Stomach (tissue), 9 donors: ENCODE results near the gene TMEM165. TPM values are rescaled to one million over a fixed set of nuclear protein-coding genes. Genes with fewer than 3 reads are reported as not detected.

ENCODE experiments used
- DNase-seq, 2 donors: peaks; one replicate each; pipeline versions ENCODE4 v3.0.0 to v3.0.0-alpha.2; 2013 to 2019
- H3K27ac ChIP-seq, 5 donors: fragments of 200-600 bp in 4 of 5; sonication (generic) in 4 of 5; one replicate each; pipeline ENCODE4 v1.5.1; 2013 to 2019; ENCODE audit warnings: mild to moderate bottlenecking in 1 of 5, moderate library complexity in 1 of 5
- H3K27me3 ChIP-seq, 3 donors: fragments of 200-600 bp; sonication (generic); one replicate each; pipeline ENCODE4 v1.5.1; 2017 to 2019; ENCODE audit warnings: mixed run types in 1 of 3
- H3K36me3 ChIP-seq, 4 donors: fragments of 200-600 bp; sonication (generic); 1 replicate in 3 of 4; 2 replicates in 1 of 4; pipeline ENCODE4 v1.5.1; 2016 to 2019
- H3K4me1 ChIP-seq, 4 donors: fragments of 200-600 bp; sonication (generic); one replicate each; pipeline ENCODE4 v1.5.1; 2016 to 2019
- H3K4me3 ChIP-seq, 4 donors: fragments of 200-600 bp; sonication (generic) in 3 of 4; one replicate each; pipeline ENCODE4 v1.5.1; 2016 to 2019; ENCODE audit warnings: mild to moderate bottlenecking in 1 of 4
- H3K9me3 ChIP-seq, 4 donors: fragments of 200-600 bp; sonication (generic); one replicate each; pipeline ENCODE4 v1.5.1; 2016 to 2019
- EP300 ChIP-seq: sonication (generic); formaldehyde crosslinking; IDR thresholded peaks from one replicate; pipeline ENCODE4 v1.6.1; 2017; ENCODE audit warnings: antibody characterized with exemption
- POLR2A ChIP-seq, 4 donors: fragments of 450-650 bp; IDR thresholded peaks; one replicate each; pipeline ENCODE4 v1.6.1; 2016; ENCODE audit warnings: antibody characterized with exemption in 4 of 4, control low read depth in 2 of 4, mild to moderate bottlenecking in 1 of 4, moderate library complexity in 1 of 4
- POLR2AphosphoS5 ChIP-seq, 3 donors: sonication (generic); formaldehyde crosslinking; IDR thresholded peaks; one replicate each; pipeline ENCODE4 v1.6.1; 2016; ENCODE audit warnings: antibody characterized with exemption in 3 of 3
- WGBS, 5 donors: extraction: QIAGEN DNeasy Blood & Tissue Kit in 3 of 5; methylation state at CpG; one replicate each; pipeline versions ENCODE4 v1.1.5 to v1.1.7; 2013 to 2018; 5-methylcytosine and 5-hydroxymethylcytosine counted together
- intact Hi-C: fragments of 100-400 bp; cut with DNase I; formaldehyde crosslinking; loops from one replicate; pipeline ENCODE4 v1.15.1; 2023; ENCODE audit warnings: low total_unique reads
- polyA plus RNA-seq, 3 donors: library from polyadenylated mRNA; stranded (reverse); fragments of 200-250 nt; gene quantifications; one replicate each; pipeline ENCODE4 v1.2.3, GENCODE V29; 2013
- total RNA-seq, 5 donors: library from RNA; depleted of rRNA; stranded (reverse); fragments of >200 nt; gene quantifications; one replicate each; pipeline versions ENCODE4 v1.1.0 to v1.2.3, GENCODE V29; 2014 to 2016
- TF ChIP-seq, protein P1 (sequence below), 7 experiments: fragments of 450-650 bp in 4 of 7; fragments of 200-600 bp in 3 of 7; sonication (generic) in 3 of 7; IDR thresholded peaks; one replicate each; pipeline ENCODE4 v1.5.1; 2016 to 2019; ENCODE audit warnings: antibody characterized with exemption in 7 of 7, control low read depth in 2 of 7, mild to moderate bottlenecking in 1 of 7
- donor health status: healthy with polysubstance abuse.
- donor health status: Bipolar disorder and iron deficiency.
- donor health status: healthy.

TMEM165 gene
- total and polyA plus RNA-seq, 8 donors = 21.6 to 365 (median 107) TPM

DNA sequence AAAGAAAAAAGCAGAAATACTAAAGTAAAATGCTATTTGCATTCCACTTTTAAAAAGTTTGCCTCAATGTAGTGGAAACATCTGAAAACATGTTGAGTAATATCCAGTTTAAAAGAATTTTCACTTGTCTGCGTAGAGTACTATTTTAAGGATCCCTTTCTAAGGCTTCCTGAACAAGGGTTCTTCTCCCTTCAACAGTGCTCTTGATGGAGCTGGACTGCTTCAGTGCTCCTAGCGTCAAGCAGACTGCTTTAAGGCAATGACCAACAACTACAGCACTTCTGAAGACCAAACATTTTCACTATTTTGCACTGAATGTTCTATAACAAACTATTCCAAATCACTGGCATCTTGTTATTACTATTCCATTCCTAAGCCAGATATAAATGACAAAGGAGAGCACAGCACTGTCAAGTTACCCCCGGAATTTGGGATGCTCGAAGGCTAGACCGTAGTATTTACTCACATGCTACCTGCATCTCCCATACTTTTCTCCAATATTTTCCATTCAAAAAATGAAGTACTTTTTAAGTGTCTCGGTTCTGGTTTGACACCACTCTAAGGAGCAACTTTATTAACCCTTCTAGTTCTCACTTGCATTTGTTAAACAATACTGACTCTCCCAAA lies 36.1 kb downstream of the TMEM165 start:
- H3K9me3 ChIP-seq = no peaks in the 10 kb centered on the region
- intact Hi-C loops = no loop called here
- WGBS, 5 donors = 70 to 89% (median 75%) methylated on average over 6 of the region's 6 CpGs
- H3K27me3 ChIP-seq = no peaks in the 10 kb centered on the region
- TF ChIP-seq EP300 (no peak), POLR2A (IDR thresholded peaks at IDR 0.05) (no peak)
- no peak overlapping the region for H3K4me3 ChIP-seq
- no peak overlapping the region for H3K27ac ChIP-seq
- peaks cover 18 to 98% (median 76%) of the 10 kb centered on the region in 4 donors for H3K36me3 ChIP-seq
- DNase-seq = no peak
- H3K4me1 ChIP-seq = peaks cover 0 to 13% (median 2%) of the 10 kb centered on the region in 4 donors

DNA sequence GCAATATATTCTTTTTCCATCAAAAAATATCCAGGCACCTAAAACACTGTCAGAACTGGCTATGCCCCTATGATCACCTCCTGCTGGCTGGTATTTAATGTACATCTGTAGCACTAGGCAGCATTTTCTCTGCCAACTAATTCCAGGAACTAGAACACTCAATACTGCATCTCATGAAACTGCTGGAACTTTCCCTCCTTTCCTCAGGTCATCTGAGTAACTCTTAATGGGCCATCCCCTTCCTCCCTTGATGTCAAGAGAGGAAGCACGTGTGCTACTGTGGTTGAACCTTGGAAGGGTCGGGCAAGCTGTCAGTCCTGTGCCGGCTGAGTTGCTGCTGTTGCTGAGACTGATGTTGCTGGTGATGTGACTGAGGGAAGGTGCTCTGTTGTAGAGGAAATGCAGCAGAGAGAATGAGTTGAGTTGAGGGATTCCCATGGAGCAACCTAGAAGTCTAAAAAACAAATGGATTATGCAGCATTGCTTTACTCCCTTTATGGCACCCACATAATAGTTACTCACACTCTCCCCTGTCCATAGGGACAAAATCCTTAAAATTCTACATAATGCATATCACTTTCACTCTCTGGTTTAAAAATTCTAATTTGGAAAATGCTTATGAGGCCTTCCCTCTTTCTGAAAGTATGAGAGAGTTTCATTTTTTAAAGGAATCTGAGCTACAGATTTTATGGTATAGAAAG lies 39.5 kb downstream of the TMEM165 start:
- Histone ChIP-seq H3K27ac (peak overlapping the region in 2 of 5 donors; percentile 5 to 21), H3K36me3 (peaks cover 9 to 76% (median 60%) of the 10 kb centered on the region in 4 donors), H3K4me3 (no peak overlapping the region), H3K4me1 (peaks cover 7 to 37% (median 14%) of the 10 kb centered on the region in 4 donors), H3K9me3 (no peaks in the 10 kb centered on the region), H3K27me3 (no peaks in the 10 kb centered on the region)
- intact Hi-C loops = no loop called here
- TF ChIP-seq, protein P1, sequence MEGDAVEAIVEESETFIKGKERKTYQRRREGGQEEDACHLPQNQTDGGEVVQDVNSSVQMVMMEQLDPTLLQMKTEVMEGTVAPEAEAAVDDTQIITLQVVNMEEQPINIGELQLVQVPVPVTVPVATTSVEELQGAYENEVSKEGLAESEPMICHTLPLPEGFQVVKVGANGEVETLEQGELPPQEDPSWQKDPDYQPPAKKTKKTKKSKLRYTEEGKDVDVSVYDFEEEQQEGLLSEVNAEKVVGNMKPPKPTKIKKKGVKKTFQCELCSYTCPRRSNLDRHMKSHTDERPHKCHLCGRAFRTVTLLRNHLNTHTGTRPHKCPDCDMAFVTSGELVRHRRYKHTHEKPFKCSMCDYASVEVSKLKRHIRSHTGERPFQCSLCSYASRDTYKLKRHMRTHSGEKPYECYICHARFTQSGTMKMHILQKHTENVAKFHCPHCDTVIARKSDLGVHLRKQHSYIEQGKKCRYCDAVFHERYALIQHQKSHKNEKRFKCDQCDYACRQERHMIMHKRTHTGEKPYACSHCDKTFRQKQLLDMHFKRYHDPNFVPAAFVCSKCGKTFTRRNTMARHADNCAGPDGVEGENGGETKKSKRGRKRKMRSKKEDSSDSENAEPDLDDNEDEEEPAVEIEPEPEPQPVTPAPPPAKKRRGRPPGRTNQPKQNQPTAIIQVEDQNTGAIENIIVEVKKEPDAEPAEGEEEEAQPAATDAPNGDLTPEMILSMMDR (IDR thresholded peaks at IDR 0.05) = no peak
- TF ChIP-seq POLR2A (IDR thresholded peaks at IDR 0.05) (no peak), POLR2AphosphoS5 (IDR thresholded peaks at IDR 0.05) (peak in 1 of 3 donors; percentile 14), EP300 (no peak)
- DNase-seq = peak in 1 of 2 donors; percentile 26
- 48 to 78% (median 61%) methylated on average over 3 of the region's 3 CpGs for WGBS, 5 donors

DNA sequence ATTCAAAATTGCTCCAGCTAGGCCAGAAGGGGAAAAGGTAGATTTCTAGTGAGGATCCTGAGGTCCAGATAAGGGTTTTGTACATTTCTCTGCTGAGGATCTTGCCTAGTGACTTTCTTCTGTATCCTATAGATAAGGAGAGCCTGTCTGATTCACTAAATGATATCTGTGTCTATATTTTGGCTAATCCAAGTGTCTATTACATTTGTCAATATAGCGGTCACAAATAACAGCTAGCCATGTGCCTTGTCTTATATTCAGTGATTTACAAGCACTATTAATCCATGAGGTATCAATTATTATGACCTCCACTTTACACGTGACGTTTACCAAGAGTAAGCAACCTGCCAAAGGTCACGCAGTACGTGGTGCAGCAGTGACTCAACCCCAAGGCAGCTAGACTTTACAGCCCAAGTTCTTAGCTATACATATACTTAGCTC lies 41.6 kb downstream of the TMEM165 start:
- Histone ChIP-seq H3K27me3 (no peaks in the 10 kb centered on the region), H3K9me3 (no peaks in the 10 kb centered on the region), H3K27ac (peak overlapping the region; percentile 49 to 79 (median 69)), H3K4me3 (no peak overlapping the region), H3K4me1 (peaks cover 7 to 37% (median 14%) of the 10 kb centered on the region in 4 donors), H3K36me3 (peaks cover 3 to 73% (median 65%) of the 10 kb centered on the region in 4 donors)
- WGBS, 5 donors = 44 to 57% (median 48%) methylated on average over 5 of the region's 5 CpGs
- intact Hi-C loops = no loop called here
- TF ChIP-seq, protein P1 (IDR thresholded peaks at IDR 0.05) = no peak
- TF ChIP-seq POLR2A (IDR thresholded peaks at IDR 0.05) = no peak
- peak in 1 of 3 donors; percentile 38 for TF ChIP-seq POLR2AphosphoS5 (IDR thresholded peaks at IDR 0.05)
- DNase-seq = peak; percentile 33 to 73

DNA sequence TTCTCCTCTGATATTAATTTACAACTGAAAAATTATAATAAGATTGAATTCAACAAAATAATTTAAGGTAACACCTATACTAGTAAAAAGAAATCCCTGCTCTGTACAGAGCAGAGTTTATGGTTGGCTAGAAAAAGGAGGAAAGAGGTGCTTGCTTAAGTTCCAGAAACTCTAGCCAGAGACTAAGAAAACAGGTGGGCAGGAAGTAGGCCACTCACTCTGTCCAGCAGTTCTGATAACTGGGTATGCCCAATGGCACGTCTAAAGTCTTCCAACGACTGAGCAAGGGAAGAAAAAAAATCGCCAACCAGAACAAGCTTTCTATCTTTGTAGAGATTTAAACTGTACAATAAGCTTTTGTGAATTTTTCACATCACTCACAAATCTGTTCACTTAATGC lies 42.1 kb downstream of the TMEM165 start:
- no peak for DNase-seq
- Histone ChIP-seq H3K27ac (peak overlapping the region; percentile 68 to 86 (median 77)), H3K36me3 (peaks cover 4 to 73% (median 65%) of the 10 kb centered on the region in 4 donors), H3K4me3 (no peak overlapping the region), H3K4me1 (peaks cover 7 to 37% (median 14%) of the 10 kb centered on the region in 4 donors), H3K27me3 (no peaks in the 10 kb centered on the region), H3K9me3 (no peaks in the 10 kb centered on the region)
- WGBS, 5 donors = 37 to 63% (median 55%) methylated on average over 3 of the region's 3 CpGs
- intact Hi-C loops = no loop called here
- TF ChIP-seq POLR2AphosphoS5 (IDR thresholded peaks at IDR 0.05) (no peak), EP300 (no peak), POLR2A (IDR thresholded peaks at IDR 0.05) (no peak)
- TF ChIP-seq, protein P1 (IDR thresholded peaks at IDR 0.05) = no peak
